Activated CD8-positive, alpha-beta memory T cell treated with anti-CD3 and anti-CD28 coated beads for 1 hour (primary cell): ENCODE results near the gene NEK1.
"Not testable (repeated sequence)": the region's sequence is repeated elsewhere in the genome, so short reads cannot be mapped to it uniquely, and the experiment has no call there.

Experiments used
- DNase-seq, 2 donors: peaks; one replicate each; pipeline ENCODE4 v3.0.0-alpha.2; 2020; ENCODE audit warnings: low read depth in 1 of 2; ENCODE audit errors: extremely low read depth in 1 of 2

NEK1 gene

DNA sequence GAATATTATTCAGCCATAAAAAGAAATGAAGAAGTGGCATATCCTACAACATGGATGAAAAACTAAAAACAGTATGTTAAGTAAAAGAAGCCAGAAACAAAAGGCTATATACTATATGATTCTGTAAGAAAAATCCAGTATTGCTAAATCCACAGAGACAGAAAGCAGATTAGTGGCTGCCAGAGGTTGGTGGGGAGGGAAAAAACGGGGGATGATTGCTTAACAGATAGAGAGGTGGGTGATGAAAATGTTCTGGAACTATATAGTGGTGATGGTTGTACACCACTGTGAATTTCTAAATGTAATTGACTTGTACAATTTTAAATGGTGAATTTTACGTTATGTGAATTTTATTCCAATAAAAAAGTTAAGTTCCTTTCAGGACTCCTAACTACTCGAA is 184.0 kb downstream of the NEK1 start:
- no peak for DNase-seq

DNA sequence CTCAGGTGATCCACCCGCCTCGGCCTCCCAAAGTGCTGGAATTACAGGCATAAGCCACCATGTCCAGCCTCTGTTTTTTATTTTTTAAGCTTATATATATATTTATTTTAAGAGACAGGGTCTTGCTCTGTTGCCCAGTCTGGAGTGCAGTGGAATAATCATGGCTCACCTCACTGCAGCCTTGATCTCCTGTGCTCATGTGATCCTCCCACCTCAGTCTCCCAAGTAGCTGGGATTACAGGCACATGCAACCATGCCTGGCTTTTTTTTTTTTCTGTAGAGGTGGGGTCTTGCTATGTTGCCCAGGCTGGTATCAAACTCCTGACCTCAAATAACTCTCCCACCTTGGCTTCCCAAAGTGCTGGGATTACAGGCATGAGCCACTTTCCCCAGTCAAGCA is 184.7 kb downstream of the NEK1 start:
- not testable (repeated sequence) for DNase-seq

DNA sequence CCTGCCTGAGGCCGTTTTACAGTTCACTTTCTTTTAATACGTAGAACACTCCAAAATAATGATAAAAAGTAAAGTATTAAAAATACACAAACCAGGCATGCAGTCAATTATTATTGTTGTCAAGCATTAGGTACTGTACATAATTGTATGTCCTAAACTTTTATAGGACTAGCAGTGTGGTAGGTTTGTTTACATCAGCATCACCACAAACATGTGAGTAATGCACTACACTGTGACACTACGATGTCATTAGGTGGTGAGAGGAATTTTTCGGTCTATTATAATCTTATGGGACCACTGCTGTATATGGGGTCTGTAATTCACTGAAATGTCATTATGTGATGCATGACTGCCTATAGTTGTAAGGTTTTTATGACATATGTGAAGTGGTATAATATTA is 192.1 kb downstream of the NEK1 start:
- no peak for DNase-seq

DNA sequence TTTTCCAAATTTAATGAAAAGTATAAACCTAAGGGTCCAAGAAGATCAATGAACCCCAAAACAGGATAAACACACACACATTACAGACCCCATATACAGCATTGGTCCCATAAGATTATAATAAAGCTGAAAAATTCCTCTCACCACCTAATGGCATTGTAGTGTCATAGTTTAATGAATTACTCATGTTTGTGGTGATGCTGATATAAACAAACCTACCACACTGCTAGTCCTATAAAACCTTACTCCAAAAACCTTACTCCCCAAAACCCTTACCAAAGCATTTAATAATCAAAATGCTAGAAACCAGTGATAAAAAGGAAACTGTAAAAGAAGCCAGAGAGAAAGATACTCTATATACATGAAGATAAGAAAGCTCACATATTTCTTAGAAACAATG is 193.5 kb downstream of the NEK1 start:
- DNase-seq: no peak

DNA sequence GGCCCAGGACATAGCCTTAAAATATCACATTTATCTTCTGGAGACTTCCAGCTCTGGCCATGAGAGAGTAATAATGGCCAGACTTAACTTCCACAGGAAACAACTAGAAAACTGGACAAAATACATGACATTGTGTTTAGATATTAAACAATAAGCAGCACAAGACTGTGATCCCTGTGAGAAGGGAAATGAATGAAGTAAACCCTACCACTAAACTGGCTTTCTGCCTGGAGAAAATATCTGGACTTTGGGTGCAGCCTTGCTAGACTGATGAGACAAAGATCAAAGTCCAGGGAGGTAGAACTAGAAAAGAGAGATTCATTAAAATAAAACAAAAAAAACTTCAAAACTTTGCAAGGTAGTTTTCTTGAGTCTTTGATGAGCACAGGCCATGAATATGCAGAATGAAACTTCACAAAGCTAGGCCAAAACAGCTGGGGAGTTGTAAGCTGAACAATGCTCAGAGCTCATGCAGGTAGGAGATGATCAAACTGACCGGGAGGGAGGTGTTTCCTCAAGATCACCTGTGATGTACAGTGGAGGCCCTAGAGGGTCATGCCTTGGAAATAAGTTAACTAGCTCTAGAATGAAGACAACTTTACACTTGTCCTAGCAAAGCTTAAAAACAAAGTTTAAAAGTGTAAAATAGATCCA is 194.6 kb downstream of the NEK1 start:
- no peak for DNase-seq

DNA sequence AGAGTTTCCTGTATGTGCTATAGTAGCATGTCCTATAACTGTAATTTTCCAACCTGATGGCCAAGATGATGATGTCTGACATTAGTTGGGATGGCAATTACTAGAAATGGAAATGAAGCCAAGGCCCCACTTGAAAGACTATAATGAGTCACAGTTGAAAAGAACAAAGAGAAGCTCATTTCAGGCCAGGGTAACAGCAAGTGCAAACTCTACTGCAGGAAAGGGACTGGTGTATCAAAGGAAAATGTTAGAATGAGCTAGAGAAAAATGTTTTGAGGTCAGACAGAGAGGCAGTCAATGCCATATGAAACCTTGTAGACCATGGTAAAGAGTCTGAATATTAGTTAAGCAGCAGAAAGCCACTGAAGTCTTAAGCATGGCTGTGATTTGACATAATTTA is 195.4 kb downstream of the NEK1 start:
- no peak for DNase-seq

DNA sequence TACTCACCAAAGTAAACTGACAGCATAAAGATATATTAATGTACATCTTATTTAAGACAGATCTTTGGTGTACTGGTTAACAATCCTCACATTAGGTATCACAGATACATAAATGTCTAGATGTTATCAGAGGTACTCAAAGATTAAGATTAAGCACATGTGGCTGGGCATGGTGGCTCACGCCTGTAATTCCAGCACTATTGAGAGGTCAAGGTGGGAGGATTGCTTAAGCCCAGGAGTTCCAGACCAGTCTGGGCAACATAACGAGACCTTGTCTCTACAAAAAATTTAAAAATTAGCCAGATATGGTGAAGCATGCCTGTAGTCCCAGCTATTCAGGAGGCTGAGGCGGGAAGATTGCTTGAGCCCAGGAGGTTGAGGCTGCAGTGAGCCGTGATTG is 195.9 kb downstream of the NEK1 start:
- DNase-seq: no peak

DNA sequence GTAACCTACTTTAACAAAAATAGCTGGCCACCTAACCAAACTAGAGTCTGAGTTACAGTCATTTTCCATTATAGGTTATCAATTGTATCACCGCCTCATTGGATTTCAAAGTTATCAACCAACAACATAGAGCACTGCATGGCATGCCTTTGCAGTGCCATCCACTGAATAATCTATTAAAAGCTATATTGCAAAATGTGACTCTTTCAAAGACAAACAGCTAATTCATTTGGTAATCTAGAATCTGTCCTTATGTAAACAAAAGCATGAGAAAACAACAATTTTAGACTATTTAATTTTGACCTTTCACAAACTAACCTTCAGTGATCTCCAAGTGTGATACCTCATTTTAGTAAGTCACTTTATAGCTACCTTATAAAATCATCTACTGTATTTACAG is 197.5 kb downstream of the NEK1 start:
- no peak for DNase-seq

DNA sequence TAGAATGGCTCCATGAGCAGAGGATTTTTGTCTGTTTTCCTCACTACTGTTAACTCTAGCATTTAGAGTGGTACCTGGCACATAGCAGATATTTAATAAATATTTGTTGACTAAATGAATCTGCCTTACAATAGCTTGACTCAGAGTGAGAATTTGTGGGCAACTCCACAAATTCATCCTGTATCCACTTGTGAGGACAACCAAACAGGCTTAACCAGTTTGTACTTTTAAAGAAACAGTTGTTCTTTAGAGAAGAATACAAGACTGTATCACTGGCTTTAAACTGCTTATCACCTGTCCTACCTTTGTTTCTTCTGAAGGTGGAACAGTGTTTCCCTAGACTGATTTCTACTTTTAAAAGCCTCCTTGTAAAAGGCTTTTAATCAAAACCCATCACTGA is 200.3 kb downstream of the NEK1 start:
- no peak for DNase-seq

DNA sequence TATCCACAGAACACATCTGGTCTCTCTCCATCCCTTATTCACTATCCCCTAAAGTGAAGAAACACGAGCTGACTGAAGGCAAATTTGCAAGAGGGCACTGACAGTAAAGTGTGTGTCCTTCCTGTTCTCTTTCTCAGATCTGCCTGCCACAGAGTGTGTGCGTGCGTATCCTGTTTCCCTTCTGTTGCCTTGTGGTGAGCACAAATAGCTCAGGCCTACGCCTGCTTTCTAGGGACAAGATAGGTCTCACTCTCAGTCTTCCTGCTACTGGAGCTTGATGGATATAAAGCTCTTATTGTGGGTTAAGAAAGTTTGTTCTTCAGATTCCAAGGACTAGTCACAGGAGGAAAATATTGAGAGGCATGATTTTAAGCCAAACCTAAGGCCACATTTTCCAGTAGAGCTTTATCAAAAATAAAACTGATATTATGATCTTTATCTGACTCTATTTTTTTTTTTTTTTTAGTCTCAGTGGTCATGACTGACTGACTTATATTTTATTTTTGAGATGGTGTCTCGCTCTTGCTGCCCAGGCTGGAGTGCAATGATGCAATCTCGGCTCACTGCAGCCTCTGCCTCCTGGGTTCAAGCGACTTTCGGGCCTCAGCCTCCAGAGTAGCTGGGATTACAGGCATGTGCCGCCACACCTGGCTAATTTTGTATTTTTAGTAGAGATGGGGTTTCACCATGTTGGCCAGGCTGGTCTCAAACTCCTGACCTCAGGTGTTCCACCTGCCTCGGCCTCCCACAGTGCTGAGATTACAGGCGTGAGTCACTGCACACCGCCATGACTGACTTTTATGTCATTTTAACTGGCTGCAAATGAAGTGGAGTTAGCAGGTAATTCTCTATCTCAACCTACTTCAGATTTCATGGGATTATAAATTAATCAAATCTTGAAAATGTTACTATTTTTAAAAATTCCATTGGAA is 201.3 kb downstream of the NEK1 start:
- DNase-seq: peak in 1 of 2 donors; percentile 3

DNA sequence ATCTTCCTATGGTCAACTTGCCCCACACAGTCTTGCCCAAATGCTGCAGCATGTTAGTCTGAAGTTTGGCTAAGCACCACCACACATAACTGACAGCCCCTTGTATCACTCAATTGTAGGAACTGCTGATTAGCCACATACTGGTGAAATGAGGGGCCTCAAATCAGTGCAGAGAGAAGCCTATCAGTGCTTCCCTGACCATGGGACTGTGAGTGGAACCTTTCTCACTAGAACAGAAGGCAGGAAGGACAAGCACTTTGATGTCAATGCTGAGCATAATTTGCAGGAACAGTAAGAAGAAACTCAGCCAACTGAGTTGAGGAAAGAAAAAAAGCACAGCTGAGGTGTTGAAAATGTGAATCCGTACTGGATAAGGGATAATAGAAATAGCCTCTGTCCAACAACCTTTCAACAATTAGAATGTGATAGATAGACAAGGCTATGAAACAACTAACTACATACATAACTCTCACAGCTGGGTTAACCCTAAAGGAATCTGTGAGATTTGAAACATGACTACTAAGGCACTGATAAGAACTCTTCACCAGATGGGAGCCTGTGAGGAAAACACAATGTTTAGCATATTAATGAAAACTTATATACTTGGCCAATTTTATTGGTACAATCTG is 205.1 kb downstream of the NEK1 start:
- DNase-seq: no peak

DNA sequence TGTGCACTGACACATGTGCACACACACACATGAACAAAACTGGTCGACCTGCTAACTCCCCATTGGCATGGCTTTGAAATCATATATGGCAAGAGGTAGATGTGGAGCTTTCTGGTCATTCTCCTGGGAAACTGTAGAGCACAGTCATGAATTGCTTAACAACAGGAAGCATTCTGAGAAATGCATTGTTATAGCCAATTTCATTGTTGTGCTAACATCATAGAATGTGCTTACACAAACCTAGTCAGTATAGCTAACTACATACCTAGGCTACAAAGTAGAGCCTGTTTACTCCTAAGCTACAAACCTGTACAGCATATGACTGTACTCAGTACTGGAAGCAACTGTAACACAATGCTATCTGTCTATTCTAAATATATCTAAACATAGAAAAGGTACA is 207.4 kb downstream of the NEK1 start:
- no peak for DNase-seq

DNA sequence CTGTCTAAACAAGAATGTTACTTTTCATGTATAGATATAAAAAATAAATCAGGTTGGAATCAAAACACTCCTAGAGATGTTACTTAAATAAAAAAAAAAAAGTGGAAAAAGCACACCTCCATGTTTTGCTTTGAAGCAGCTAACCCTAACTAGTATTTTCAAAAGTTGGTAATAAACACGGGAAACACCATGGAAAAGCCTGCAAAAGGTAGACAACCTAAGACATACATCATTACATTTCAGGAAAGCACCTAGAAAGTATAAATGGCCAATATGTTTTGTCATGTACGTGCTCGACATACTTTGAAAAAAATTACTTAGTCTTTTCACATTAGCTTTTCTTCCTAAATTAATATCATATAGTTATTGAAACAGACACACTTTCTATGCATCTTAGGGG is 211.6 kb downstream of the NEK1 start:
- no peak for DNase-seq

DNA sequence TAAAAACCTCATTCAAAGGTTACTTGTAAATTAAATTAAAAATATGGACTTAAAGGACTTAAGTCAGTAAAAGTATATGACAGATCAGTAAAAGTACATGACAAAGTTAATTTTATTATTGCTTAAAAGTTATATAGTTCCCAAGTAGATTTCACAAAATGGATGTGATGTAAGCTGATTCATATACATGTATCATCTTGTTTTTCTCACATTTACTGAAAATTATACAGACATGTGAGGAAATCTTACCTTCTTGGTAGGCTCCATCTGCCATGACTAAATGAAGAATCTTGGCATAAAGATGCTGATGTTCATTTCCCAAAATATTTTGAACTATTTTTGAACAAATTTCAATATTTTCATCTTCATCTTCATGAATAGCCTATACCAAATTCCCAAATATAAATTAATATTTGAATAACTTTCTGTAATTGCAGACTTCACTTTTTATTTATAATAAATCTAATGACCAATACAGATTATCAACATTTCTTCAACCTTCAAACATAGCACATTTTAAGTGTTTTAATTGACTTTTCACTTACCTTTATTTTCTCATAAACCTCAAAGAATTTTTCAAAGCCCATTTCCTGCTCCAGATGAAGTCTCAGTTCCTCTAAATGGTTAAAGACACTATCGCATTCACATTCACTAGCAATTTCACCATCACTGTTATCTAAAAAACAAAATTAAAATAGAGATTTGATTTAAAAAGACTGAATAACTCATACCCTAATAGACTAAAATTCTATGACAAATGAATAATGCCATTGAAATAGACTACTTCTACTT is 212.2 kb downstream of the NEK1 start:
- no peak for DNase-seq

DNA sequence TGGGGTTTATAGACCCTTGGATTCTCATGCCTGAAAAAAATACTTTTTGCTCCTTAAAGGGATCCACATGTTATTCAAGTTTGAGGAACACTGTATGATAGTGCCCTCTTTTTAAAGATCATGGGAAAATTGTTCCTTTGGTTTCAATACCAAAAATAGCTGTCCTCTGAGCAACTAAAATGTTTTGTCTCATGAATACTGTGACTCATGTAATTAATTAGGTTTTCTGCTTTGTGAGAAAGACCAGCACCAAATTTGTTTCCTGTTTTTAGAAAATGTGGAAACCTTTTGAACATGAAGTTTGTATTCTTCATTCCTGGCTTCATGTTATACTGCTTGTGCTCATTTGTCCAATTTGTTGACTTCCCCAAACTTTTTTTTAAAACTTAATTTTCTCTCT is 214.1 kb downstream of the NEK1 start:
- no peak for DNase-seq

DNA sequence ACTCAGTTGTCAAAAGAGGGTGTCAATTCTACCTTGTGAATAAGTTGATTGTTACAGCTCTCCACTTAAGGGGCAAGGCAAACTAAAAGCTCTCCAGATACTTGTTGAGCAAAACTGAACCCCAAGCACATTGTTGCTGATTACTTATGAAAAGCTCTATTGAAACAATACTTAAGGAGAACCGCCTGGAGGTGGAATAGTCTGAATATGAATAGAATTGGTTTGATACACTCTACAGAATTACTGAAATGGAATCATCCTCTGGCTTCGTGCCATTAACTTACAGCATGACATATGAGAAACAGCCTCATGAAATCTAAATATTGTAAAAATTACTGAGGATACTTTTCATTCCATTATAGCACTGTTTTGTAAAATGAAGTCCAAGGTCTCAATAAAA is 214.6 kb downstream of the NEK1 start:
- no peak for DNase-seq

DNA sequence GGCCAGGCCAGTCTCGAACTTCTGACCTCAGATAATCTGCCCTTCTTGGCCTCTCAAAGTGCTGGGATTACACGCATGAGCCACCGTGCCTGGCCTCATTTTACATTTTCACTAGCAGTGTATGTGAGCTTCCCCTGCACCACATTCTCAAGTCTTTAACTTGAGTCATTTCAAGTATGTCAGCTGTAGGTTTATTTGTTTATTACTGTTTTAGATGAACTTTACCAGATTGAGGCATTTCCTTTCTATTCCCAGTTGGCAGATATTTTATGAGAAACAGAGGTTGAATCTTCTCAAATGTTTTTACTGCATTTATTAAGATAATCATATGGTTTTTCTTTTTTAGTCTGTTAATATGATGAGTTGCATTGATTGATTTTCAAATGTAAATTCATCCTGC is 227.0 kb downstream of the NEK1 start:
- no peak for DNase-seq

DNA sequence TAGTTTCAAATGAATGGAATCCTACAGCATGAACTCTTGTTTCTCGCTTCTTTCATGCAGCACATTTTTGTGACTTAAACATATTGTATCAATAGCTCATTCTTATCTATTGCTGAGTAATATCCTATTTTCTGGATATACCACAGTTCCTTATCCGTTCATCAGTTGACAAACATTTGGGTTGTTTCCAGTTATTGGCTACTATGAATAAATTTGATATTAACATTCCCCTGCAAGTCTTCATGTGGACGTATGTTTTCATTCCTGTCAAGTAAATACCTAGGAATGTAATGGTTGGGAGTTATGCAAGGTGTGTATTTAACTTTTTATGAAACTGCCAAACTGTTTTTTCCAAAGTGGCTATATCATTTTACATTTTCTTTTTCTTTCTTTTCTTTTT is 227.6 kb downstream of the NEK1 start:
- no peak for DNase-seq

DNA sequence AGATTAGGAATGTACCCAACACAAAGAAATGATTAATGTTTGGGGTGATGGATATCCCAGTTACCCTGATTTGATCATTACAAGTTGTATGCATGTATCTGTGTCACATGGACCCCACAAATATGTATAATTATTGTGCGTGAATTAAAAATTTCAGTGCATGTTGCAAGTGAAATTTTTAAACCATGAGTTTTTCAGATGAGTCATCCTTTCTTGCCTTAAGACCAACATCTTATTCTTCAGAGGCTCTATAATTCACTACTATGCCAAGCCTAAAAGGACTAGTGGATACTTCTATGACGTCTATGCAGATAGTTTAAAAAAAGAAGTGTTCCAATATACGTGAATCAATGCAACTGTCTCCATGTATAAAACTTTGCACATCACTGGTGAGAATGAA is 228.7 kb downstream of the NEK1 start:
- DNase-seq: no peak

DNA sequence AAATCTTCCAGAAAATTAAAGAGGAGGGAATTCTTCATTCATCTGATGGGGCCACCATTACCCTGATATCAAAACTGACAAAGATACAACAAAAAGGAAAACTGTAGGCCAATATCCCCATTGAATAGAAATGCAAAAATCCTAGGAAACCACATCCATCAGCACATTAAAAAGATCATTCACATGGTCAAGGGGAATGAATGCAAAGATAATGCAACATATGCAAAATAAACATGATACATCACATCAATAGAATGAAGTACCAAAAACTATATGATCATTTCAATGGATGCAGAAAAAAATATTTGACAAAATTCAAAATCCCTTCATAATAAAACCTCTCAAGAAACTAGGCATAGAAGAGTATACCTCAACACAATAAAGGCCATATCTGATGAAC is 232.7 kb downstream of the NEK1 start:
- no peak for DNase-seq

DNA sequence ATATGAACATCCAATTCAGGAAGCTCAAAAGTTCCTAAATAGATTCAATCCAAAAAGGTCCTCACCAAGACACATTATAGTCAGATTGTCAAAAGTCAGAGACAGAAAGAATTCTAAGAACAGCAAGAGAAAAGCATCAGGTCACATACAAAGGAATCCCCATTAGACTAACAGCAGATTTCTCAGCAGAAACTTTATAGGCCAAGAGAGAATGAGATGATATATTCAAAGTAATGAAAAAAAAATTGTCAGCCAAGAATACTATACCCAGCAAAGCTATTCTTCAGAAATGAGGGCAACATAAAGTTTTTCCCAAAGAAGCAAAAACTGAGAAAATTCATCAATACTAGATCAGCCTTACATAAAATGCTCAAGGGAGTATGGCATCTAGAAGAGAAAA is 235.0 kb downstream of the NEK1 start:
- no peak for DNase-seq
